Activated CD4-positive, alpha-beta memory T cell treated with anti-CD3 and anti-CD28 coated beads, Interleukin-2, amount 10 ng/mL, durations not matched to agents 7 days and 5 days (primary cell): ENCODE data around the gene IQSEC2. TPM values are rescaled to one million over a fixed set of nuclear protein-coding genes. Genes with fewer than 3 reads are reported as not detected.

ENCODE experiments used
- CTCF ChIA-PET: fragments of 350-600 bp; sonication (Branson Sonifier 250); formaldehyde crosslinking; loops from one replicate; lab custom pipeline; 2021; ENCODE audit warnings: antibody characterized with exemption, inconsistent platforms; lab: Charles Lee
- POLR2A ChIA-PET: fragments of 350-600 bp; sonication (Branson Sonifier 250); formaldehyde crosslinking; loops from one replicate; lab custom pipeline; 2021; ENCODE audit warnings: antibody characterized with exemption; lab: Charles Lee
- DNase-seq: peaks from one replicate; pipeline ENCODE4 v3.0.0-alpha.2; 2020
- H3K27ac Mint-ChIP-seq: one replicate; pipeline ENCODE4 v1.8.0; 2021; ENCODE audit warnings: mild to moderate bottlenecking, mixed read lengths
- H3K27me3 Mint-ChIP-seq: one replicate; pipeline ENCODE4 v1.8.0; 2021; ENCODE audit warnings: mixed read lengths
- H3K36me3 Mint-ChIP-seq: one replicate; pipeline ENCODE4 v1.8.0; 2021; ENCODE audit warnings: low read depth, mixed read lengths
- H3K4me1 Mint-ChIP-seq: one replicate; pipeline ENCODE4 v1.8.0; 2021; ENCODE audit warnings: mixed read lengths
- H3K4me3 Mint-ChIP-seq: one replicate; pipeline ENCODE4 v1.8.0; 2021; ENCODE audit warnings: mild to moderate bottlenecking, mixed read lengths
- H3K9me3 Mint-ChIP-seq: one replicate; pipeline ENCODE4 v1.8.0; 2021; ENCODE audit warnings: mixed read lengths
- total RNA-seq, 2 experiments: library from RNA; stranded (reverse); gene quantifications; one replicate each; pipeline ENCODE4 v1.2.3, GENCODE V29; 2021

The IQSEC2 gene
- total RNA-seq, 2 experiments from 2014 or later, result 0.20 to 0.48 TPM

- POLR2A ChIA-PET, result no interaction called here
- Mint-ChIP-seq H3K4me1 (peaks cover 2% of the 10 kb centered on the region), H3K9me3 (no peaks in the 10 kb centered on the region), H3K36me3 (no peaks in the 10 kb centered on the region), H3K27me3 (no peaks in the 10 kb centered on the region), H3K4me3 (no peak overlapping the region), H3K27ac (no peak overlapping the region)
- DNase-seq, result no peak
- CTCF ChIA-PET, result no interaction called here
Observed at GRCh38 chrX:53242310-53242709, 39.1 kb downstream of the IQSEC2 start.

DNA sequence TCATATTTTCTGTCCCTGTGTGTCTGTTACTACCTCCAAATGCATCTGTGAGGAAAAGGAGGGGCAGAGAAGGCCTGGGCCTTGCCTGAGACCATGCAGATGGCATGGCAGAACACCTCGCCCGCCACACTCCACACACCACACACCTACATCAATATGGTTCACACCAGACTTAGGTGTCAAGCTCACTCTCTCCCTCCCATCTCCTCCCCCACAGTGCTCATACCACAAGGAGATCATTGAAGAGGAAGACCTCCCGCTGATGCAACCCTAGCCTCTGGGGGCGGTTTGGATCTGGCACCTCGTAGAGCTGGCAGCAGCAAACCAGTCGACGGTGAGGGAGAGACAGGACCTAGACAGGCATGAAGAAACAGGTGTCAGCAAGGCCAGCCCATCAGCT is 39.8 kb downstream of the IQSEC2 start:
- no peak overlapping the region for H3K27ac Mint-ChIP-seq
- ChIA-PET POLR2A (no interaction called here), CTCF (no interaction called here)
- H3K9me3 Mint-ChIP-seq, result no peaks in the 10 kb centered on the region
- H3K27me3 Mint-ChIP-seq, result no peaks in the 10 kb centered on the region
- no peak for DNase-seq
- no peaks in the 10 kb centered on the region for H3K36me3 Mint-ChIP-seq
- peaks cover 2% of the 10 kb centered on the region for H3K4me1 Mint-ChIP-seq
- H3K4me3 Mint-ChIP-seq, result no peak overlapping the region

GRCh38 chrX:53239474-53239873 is 41.9 kb downstream of the IQSEC2 start:
- Mint-ChIP-seq H3K27ac (no peak overlapping the region), H3K9me3 (no peaks in the 10 kb centered on the region), H3K27me3 (no peaks in the 10 kb centered on the region), H3K4me1 (peaks cover 2% of the 10 kb centered on the region), H3K36me3 (no peaks in the 10 kb centered on the region), H3K4me3 (no peak overlapping the region)
- ChIA-PET CTCF (no interaction called here), POLR2A (no interaction called here)
- peak; percentile 23 for DNase-seq

- ChIA-PET POLR2A (interaction anchor here (1.2 kb wide), 1 partner anchor 12 kb away, joined by 3 read pairs; the partner anchor contains the start of gene KDM5C), CTCF (no interaction called here)
- H3K27ac Mint-ChIP-seq, result no peak overlapping the region
- DNase-seq, result no peak
- no peak overlapping the region for H3K4me3 Mint-ChIP-seq
- peaks cover 2% of the 10 kb centered on the region for H3K4me1 Mint-ChIP-seq
- no peaks in the 10 kb centered on the region for H3K27me3 Mint-ChIP-seq
- no peaks in the 10 kb centered on the region for H3K9me3 Mint-ChIP-seq
- H3K36me3 Mint-ChIP-seq, result no peaks in the 10 kb centered on the region
Observed at GRCh38 chrX:53237056-53237455, 44.3 kb downstream of the IQSEC2 start.

GRCh38 chrX:53236025-53236679 is 45.2 kb downstream of the IQSEC2 start:
- H3K36me3 Mint-ChIP-seq, result no peaks in the 10 kb centered on the region
- no peak for DNase-seq
- no peaks in the 10 kb centered on the region for H3K9me3 Mint-ChIP-seq
- H3K4me1 Mint-ChIP-seq, result peaks cover 2% of the 10 kb centered on the region
- ChIA-PET POLR2A (no interaction called here), CTCF (no interaction called here)
- H3K27me3 Mint-ChIP-seq, result no peaks in the 10 kb centered on the region
- H3K27ac Mint-ChIP-seq, result no peak overlapping the region
- H3K4me3 Mint-ChIP-seq, result no peak overlapping the region

DNA sequence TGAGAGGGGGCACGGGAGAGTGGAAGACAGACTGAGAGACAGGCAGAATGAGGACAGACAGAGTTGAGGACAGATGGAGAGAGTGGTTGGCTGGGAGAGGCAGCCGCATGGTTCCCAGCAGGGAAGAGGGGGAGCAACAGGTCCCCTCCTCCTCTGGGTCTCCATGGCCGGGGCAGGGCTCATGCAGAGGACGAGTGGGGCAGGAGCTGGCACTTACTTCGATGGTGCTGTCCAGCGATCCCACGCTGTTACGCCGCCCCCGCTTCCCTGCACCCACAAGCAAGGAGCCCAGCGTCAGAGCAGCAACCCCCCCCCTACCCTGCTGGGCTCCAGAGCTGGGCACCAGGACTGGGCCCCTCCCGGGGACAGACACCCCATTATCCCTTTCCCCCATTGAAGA is 45.8 kb downstream of the IQSEC2 start:
- H3K27ac Mint-ChIP-seq, result no peak overlapping the region
- no peaks in the 10 kb centered on the region for H3K9me3 Mint-ChIP-seq
- ChIA-PET POLR2A (interaction anchor here (1.1 kb wide), 1 partner anchor 11 kb away, joined by 4 read pairs; the partner anchor contains the start of gene KDM5C), CTCF (no interaction called here)
- no peaks in the 10 kb centered on the region for H3K27me3 Mint-ChIP-seq
- peaks cover 2% of the 10 kb centered on the region for H3K4me1 Mint-ChIP-seq
- H3K4me3 Mint-ChIP-seq, result no peak overlapping the region
- H3K36me3 Mint-ChIP-seq, result no peaks in the 10 kb centered on the region
- DNase-seq, result no peak

GRCh38 chrX:53234484-53234883 is 46.9 kb downstream of the IQSEC2 start:
- Mint-ChIP-seq H3K9me3 (no peaks in the 10 kb centered on the region), H3K4me1 (peaks cover 2% of the 10 kb centered on the region), H3K27ac (no peak overlapping the region), H3K4me3 (no peak overlapping the region), H3K36me3 (no peaks in the 10 kb centered on the region), H3K27me3 (no peaks in the 10 kb centered on the region)
- DNase-seq, result no peak
- POLR2A ChIA-PET, result no interaction called here
- CTCF ChIA-PET, result no interaction called here

DNA sequence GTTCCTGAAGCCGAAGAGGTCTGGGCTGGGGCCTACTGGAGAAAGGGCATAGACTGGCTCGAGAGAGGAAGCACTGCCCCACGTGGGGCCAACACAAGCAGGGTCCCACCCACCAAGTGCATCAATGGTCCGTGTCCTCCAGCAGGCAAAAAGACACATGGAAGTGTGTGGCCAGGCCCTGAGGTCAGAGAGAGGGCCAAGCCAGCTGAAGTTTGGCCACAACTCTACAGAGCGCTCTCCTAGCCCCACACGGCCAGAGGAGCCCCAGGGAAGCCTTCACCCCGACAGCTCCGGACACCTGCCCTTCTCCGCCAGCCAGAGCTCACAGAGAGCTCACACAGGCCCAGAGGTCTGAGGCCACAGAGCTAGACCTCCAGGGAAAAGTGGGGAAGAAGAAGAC is 47.8 kb downstream of the IQSEC2 start:
- ChIA-PET POLR2A (interaction anchor here (1.0 kb wide), 1 partner anchor 8 kb away, joined by 3 read pairs; the partner anchor contains the start of gene KDM5C), CTCF (no interaction called here)
- H3K4me1 Mint-ChIP-seq, result no peaks in the 10 kb centered on the region
- H3K27ac Mint-ChIP-seq, result no peak overlapping the region
- H3K27me3 Mint-ChIP-seq, result no peaks in the 10 kb centered on the region
- DNase-seq, result no peak
- no peaks in the 10 kb centered on the region for H3K36me3 Mint-ChIP-seq
- no peaks in the 10 kb centered on the region for H3K9me3 Mint-ChIP-seq
- no peak overlapping the region for H3K4me3 Mint-ChIP-seq

- Mint-ChIP-seq H3K4me1 (peaks cover 19% of the 10 kb centered on the region), H3K36me3 (peaks cover 2% of the 10 kb centered on the region), H3K27ac (no peak overlapping the region), H3K27me3 (no peaks in the 10 kb centered on the region), H3K4me3 (no peak overlapping the region), H3K9me3 (no peaks in the 10 kb centered on the region)
- no peak for DNase-seq
- CTCF ChIA-PET, result no interaction called here
- POLR2A ChIA-PET, result no interaction called here
Observed at GRCh38 chrX:53230116-53230515, 51.3 kb downstream of the IQSEC2 start.

DNA sequence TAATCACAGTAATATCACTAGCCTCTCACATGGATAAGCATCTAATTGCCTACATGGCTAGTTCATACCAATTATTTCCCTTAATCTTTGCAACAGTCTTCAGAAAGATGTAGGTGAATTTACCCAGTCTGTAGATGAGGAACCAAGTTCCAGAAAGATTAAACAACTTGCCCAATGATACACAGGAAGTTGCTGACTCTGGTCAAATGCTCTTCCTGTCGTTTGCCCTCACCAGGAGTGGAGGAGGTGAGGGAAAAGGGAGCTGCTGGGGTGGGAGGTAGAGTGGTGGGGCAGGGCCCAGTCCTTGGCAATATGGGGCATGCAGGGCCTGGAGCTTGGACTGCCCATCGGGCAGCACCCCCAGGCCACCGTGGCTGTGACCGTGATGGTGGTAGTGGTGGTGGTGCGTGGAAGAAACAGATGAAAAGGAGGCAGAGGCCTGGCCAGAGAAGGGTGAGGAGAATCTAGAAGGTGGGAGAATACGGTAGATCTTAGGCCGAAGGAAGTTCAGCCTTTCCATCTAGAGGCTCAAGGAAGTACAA is 54.1 kb downstream of the IQSEC2 start:
- POLR2A ChIA-PET, result interaction anchor here (2.2 kb wide), 1 partner anchor 195 kb away, joined by 10 read pairs; the partner anchor contains the start of genes RIBC1 and SMC1A
- peaks cover 37% of the 10 kb centered on the region for H3K4me1 Mint-ChIP-seq
- DNase-seq, result no peak
- H3K27ac Mint-ChIP-seq, result no peak overlapping the region
- no peaks in the 10 kb centered on the region for H3K9me3 Mint-ChIP-seq
- H3K4me3 Mint-ChIP-seq, result no peak overlapping the region
- CTCF ChIA-PET, result no interaction called here
- H3K36me3 Mint-ChIP-seq, result peaks cover 22% of the 10 kb centered on the region
- H3K27me3 Mint-ChIP-seq, result no peaks in the 10 kb centered on the region

GRCh38 chrX:53224860-53225797 is 56.3 kb downstream of the IQSEC2 start, which contains the start of gene KDM5C:
TSS of gene KDM5C (minus strand) at chrX:53225207. CDS start at chrX:53224889, 318 bp downstream.
- H3K4me3 Mint-ChIP-seq, result peak within 1 kb of the TSS; percentile 89
- H3K36me3 Mint-ChIP-seq, result peaks cover 34% of the 10 kb centered on the region
- no peaks in the 10 kb centered on the region for H3K27me3 Mint-ChIP-seq
- H3K9me3 Mint-ChIP-seq, result no peaks in the 10 kb centered on the region
- peak; percentile 87 for DNase-seq
- H3K4me1 Mint-ChIP-seq, result peaks cover 48% of the 10 kb centered on the region
- ChIA-PET POLR2A (interaction anchor here (0.6 to 2.2 kb wide), 16 partner anchors 8 to 1414 kb away, joined by 3 to 11 read pairs (median 4); partner anchors contain the start of genes RIBC1 and SMC1A), CTCF (interaction anchor here (1.0 kb wide), 1 partner anchor 230 kb away, joined by 4 read pairs; no protein-coding TSS in a partner anchor)
- H3K27ac Mint-ChIP-seq, result peak within 1 kb of the TSS; percentile 94

DNA sequence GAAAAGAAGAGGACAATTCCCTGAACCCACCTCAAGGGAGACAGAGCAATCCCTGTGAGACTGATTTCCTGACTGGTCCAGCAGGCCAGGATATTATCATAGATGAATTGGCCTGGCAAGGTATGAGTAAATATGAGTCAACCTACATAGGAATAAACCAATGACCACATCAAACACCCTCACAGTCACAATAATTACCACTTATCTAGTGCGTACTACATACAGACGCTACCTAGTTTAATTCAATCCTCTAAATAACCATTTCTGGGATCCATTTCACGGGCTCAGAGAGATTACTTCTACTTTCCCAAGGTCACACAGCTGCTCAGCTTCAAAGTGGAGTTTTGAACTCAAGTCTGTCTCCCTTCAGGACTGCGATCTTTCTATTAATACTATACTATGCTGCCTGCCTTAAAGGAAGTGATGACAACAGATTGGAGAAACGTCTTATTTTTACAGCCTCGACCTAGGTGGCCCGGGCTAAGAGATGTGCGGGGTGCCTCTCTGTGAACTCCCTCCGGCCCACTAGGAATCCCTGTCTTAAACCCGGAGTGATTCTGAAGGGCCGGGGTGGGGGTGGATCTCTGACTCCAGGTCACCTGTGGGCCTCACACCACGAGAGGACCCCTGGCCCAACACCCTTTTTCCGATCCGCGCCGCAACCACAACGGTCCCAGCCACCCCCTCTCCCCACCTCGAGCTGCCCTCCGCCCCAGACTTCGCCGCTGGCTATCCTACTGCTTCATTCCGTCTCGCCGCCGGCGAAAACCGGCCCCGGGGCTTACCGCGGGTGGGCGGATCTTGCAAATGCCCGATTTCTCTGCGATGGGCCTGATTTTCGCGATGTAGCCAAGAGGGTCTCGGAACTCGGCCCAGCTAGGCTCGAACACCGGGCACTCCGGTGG is 57.2 kb downstream of the IQSEC2 start:
- Mint-ChIP-seq H3K27ac (peak overlapping the region; percentile 94), H3K4me3 (peak overlapping the region; percentile 89), H3K9me3 (no peaks in the 10 kb centered on the region), H3K36me3 (peaks cover 36% of the 10 kb centered on the region), H3K27me3 (no peaks in the 10 kb centered on the region), H3K4me1 (peaks cover 48% of the 10 kb centered on the region)
- CTCF ChIA-PET, result interaction anchor here (0.6 kb wide), 1 partner anchor 153 kb away, joined by 3 read pairs; no protein-coding TSS in a partner anchor
- POLR2A ChIA-PET, result interaction anchor here (0.8 to 2.2 kb wide), 10 partner anchors 9 to 1415 kb away, joined by 3 to 11 read pairs (median 4); partner anchors contain the start of genes RIBC1 and SMC1A
- DNase-seq, result peak; percentile 21
